ENCODE measurements around the gene EME2. TPM values are rescaled to one million over a fixed set of nuclear protein-coding genes. Genes with fewer than 3 reads are reported as not detected.

Gene EME2
- total and polyA plus RNA-seq, 2 donors from 2014 or later: 5.1 to 23.8 TPM

DNA sequence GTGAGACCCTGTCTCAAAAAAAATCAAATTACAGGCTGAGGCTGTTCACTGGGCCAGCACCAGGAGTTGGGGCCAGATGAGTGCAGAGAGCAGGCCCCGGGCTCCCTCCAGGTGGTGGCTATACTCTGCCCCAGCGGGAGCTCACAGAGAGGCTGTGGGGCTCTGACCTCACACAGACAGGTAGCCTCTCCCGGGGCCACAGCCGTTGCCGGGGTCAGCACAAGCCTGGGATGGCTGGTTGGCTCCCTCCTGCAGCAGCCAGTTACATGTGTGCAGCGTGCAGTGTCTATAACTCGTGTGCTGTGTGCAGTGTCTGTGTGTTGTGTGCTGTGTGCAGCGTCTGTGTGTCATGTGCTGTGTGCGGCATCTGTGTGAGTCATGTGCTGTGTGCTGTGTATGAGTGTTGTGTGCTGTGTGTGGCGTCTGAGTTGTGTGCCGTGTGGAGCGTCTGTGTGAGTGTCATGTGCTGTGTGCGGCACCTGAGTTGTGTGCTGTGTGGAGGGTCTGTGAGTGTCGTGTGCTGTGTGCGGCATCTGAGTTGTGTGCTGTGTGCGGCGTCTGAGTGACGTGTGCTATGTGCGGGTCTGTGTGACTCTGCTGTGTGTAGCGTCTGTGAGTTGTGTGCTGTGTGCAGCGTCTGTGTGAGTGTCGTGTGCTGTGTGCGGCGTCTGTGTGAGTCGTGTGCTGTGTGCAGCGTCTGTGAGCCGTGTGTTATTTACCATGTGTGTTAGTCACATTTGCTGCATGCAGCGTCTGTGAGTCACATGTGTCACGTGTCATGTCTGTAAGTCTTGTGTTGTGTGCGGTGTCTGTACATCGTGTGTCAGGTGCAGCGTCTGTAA lies 45.7 kb upstream of the EME2 start:
- H3K4me3 ChIP-seq (ENCODE audit: low read length in 3 of 3): no peak overlapping the region
- peaks cover 3 to 12% (median 7%) of the 10 kb centered on the region in 3 donors for H3K36me3 ChIP-seq (ENCODE audit: control insufficient read depth in 2 of 3, insufficient read depth in 3 of 3, low read length in 3 of 3)
- no peak for DNase-seq
- peaks cover 0 to 2% (median 0%) of the 10 kb centered on the region in 3 donors for H3K4me1 ChIP-seq (ENCODE audit: control insufficient read depth in 2 of 3, insufficient read depth in 2 of 3, low read depth in 1 of 3, low read length in 3 of 3)
- H3K27me3 ChIP-seq (ENCODE audit: control insufficient read depth, insufficient read depth, low read length): no peaks in the 10 kb centered on the region
- intact Hi-C loops (cut with DNase I): no loop called here
- no peak overlapping the region for H3K27ac ChIP-seq (ENCODE audit: low read depth in 2 of 2, low read length in 2 of 2)
- TF ChIP-seq, protein P1, sequence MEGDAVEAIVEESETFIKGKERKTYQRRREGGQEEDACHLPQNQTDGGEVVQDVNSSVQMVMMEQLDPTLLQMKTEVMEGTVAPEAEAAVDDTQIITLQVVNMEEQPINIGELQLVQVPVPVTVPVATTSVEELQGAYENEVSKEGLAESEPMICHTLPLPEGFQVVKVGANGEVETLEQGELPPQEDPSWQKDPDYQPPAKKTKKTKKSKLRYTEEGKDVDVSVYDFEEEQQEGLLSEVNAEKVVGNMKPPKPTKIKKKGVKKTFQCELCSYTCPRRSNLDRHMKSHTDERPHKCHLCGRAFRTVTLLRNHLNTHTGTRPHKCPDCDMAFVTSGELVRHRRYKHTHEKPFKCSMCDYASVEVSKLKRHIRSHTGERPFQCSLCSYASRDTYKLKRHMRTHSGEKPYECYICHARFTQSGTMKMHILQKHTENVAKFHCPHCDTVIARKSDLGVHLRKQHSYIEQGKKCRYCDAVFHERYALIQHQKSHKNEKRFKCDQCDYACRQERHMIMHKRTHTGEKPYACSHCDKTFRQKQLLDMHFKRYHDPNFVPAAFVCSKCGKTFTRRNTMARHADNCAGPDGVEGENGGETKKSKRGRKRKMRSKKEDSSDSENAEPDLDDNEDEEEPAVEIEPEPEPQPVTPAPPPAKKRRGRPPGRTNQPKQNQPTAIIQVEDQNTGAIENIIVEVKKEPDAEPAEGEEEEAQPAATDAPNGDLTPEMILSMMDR (IDR thresholded peaks at IDR 0.05; ENCODE audit: borderline replicate concordance, extremely low read depth, insufficient read depth): no peak
- H3K9me3 ChIP-seq (ENCODE audit: control insufficient read depth in 2 of 3, insufficient read depth in 1 of 3, low read length in 3 of 3): no peaks in the 10 kb centered on the region
- no peak for FAIRE-seq
- no peak overlapping the region for H3K9ac ChIP-seq (ENCODE audit: low read length in 3 of 3)

DNA sequence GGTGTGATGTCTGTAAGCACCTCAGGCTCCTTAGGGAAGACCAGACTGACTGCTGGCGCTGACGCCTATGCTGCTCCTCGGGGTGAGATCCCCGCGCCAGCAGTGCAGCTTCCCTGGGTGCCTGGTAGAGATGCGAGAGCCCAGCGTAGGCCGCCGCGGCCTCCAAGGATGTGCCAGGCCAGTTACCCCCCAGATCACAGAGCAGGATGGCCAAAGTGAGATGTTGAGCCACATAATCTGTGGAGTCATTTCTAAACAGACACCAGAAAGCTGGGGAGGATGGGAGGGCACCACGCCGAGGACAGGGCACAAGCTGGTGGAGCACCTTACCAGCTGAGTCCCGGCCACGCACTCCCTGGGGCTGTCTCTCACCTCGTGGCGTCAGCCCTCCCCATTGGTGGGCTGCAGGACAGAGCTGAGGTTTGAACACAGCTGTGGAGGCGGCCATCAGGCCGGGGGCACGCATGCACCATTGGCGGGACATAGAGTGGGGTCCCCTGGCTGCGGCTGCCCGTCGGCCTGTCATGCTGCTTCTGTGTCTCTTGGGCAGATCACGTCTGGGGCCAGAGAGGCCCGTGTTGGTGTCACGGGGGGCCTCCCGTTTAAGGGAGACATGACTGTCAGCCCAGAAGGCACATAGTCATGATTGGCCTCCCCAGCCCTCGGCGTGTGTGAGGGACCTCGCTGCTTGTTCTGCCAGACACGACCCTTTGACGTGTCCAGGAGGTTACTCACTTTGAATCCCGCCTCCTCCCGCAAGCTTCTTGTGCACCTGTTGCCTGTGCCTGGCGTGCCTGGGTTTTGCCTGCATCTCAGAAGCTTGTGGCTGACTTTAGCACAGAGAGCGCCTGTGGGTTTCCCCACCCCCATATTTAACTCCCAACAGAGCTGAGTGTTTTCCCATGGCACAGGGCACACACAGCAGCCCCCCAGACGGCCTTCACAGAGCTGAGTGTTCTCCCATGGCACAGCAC lies 44.7 kb upstream of the EME2 start:
- intact Hi-C loops (cut with DNase I): no loop called here
- peaks cover 3 to 12% (median 7%) of the 10 kb centered on the region in 3 donors for H3K36me3 ChIP-seq (ENCODE audit: control insufficient read depth in 2 of 3, insufficient read depth in 3 of 3, low read length in 3 of 3)

DNA sequence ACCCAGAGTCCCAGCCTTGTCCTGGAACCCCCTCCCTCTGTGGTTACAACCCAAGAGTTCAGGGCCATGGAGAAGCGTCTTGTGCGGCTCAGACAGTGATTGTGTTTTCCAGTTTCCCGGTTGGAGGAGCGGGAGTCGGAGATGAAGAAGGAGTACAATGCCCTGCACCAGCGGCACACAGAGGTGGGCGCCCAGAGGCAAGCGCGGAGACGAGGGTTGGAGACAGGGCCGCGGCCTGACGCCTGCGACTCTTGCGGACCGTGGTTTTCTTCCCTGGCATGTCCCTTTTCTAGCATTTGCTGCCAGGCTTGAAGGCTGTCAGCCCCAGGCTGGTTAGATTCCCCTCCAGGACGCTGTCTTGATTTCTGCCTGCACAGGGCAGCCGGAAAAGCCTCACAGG lies 43.6 kb upstream of the EME2 start:
- Histone ChIP-seq H3K4me1 (ENCODE audit: control insufficient read depth in 2 of 3, insufficient read depth in 2 of 3, low read depth in 1 of 3, low read length in 3 of 3) (no peaks in the 10 kb centered on the region), H3K9me3 (ENCODE audit: control insufficient read depth in 2 of 3, insufficient read depth in 1 of 3, low read length in 3 of 3) (no peaks in the 10 kb centered on the region), H3K9ac (ENCODE audit: low read length in 3 of 3) (no peak overlapping the region), H3K4me3 (ENCODE audit: low read length in 3 of 3) (no peak overlapping the region), H3K27me3 (ENCODE audit: control insufficient read depth, insufficient read depth, low read length) (no peaks in the 10 kb centered on the region), H3K36me3 (ENCODE audit: control insufficient read depth in 2 of 3, insufficient read depth in 3 of 3, low read length in 3 of 3) (peaks cover 3 to 13% (median 7%) of the 10 kb centered on the region in 3 donors), H3K27ac (ENCODE audit: low read depth in 2 of 2, low read length in 2 of 2) (no peak overlapping the region)
- DNase-seq: no peak
- TF ChIP-seq, protein P1 (IDR thresholded peaks at IDR 0.05; ENCODE audit: borderline replicate concordance, extremely low read depth, insufficient read depth): no peak
- no peak for FAIRE-seq
- intact Hi-C loops (cut with DNase I): no loop called here

More for the DNA sequence above, 44.7 kb upstream of the EME2 start:
- H3K9me3 ChIP-seq (ENCODE audit: control insufficient read depth in 2 of 3, insufficient read depth in 1 of 3, low read length in 3 of 3): no peaks in the 10 kb centered on the region
- H3K4me1 ChIP-seq (ENCODE audit: control insufficient read depth in 2 of 3, insufficient read depth in 2 of 3, low read depth in 1 of 3, low read length in 3 of 3): peaks cover 0 to 2% (median 0%) of the 10 kb centered on the region in 3 donors
- TF ChIP-seq, protein P1 (IDR thresholded peaks at IDR 0.05; ENCODE audit: borderline replicate concordance, extremely low read depth, insufficient read depth): no peak
- H3K9ac ChIP-seq (ENCODE audit: low read length in 3 of 3): no peak overlapping the region
- no peak overlapping the region for H3K27ac ChIP-seq (ENCODE audit: low read depth in 2 of 2, low read length in 2 of 2)
- H3K4me3 ChIP-seq (ENCODE audit: low read length in 3 of 3): no peak overlapping the region
- FAIRE-seq (no peak), DNase-seq (no peak)
- no peaks in the 10 kb centered on the region for H3K27me3 ChIP-seq (ENCODE audit: control insufficient read depth, insufficient read depth, low read length)

Data from kidney (tissue), 14 donors.